K562 (cell line): ENCODE results near the gene TMEM132C.

ENCODE experiments used
- CHD1 ChIP-seq: fragments of 200-600 bp; sonication (generic); IDR thresholded peaks from one replicate; pipeline ENCODE4 v1.6.1; 2012; ENCODE audit warnings: mild to moderate bottlenecking, moderate library complexity, low read length, inconsistent platforms
- CHD4 ChIP-seq: fragments of 200-600 bp; sonication (generic); IDR thresholded peaks from 3 replicates; pipeline ENCODE4 v1.6.1; 2012; ENCODE audit warnings: low read depth, mild to moderate bottlenecking, mixed read lengths, low read length, inconsistent platforms; ENCODE audit not compliant: insufficient read depth, insufficient replicate concordance, poor library complexity, severe bottlenecking
- CTCF ChIP-seq, 3 experiments: IDR thresholded peaks in 2 of 3; conservative IDR thresholded peaks in 1 of 3; 2 replicates each; pipeline ENCODE4 v1.5.1; 2011 to 2012; ENCODE audit warnings: low read length in 3 of 3, mild to moderate bottlenecking in 3 of 3, control low read depth in 2 of 3, improper control_type of control experiment in 1 of 3, inconsistent platforms in 1 of 3, low read depth in 1 of 3, mixed read lengths in 1 of 3, moderate library complexity in 1 of 3; ENCODE audit not compliant: insufficient read depth in 2 of 3
- ETS1 ChIP-seq: conservative IDR thresholded peaks from 2 replicates; pipeline ENCODE4 v1.6.1; 2011; ENCODE audit warnings: low read depth, mild to moderate bottlenecking, low read length; ENCODE audit not compliant: control insufficient read depth
- GMEB1 ChIP-seq: fragments of 250-450 bp; sonication (Bioruptor Pico); IDR thresholded peaks from 2 replicates; pipeline ENCODE4 v1.4.0; 2020; ENCODE audit warnings: mild to moderate bottlenecking
- IRF2 ChIP-seq: sonication (generic); formaldehyde crosslinking; IDR thresholded peaks from 2 replicates; pipeline ENCODE4 v1.8.1; 2022; ENCODE audit warnings: mild to moderate bottlenecking, missing genetic modification reagents
- MAX ChIP-seq: sonication (generic); formaldehyde crosslinking; IDR thresholded peaks from 2 replicates; pipeline ENCODE4 v1.9.0; 2022; ENCODE audit warnings: mild to moderate bottlenecking, missing genetic modification reagents
- POLR2A ChIP-seq: fragments of 450-650 bp; conservative IDR thresholded peaks from 2 replicates; pipeline ENCODE4 v1.6.1; 2016
- ZBTB8A ChIP-seq: fragments of 450-650 bp; IDR thresholded peaks from 2 replicates; pipeline ENCODE4 v1.6.1; 2018; ENCODE audit warnings: mild to moderate bottlenecking, moderate library complexity; ENCODE audit not compliant: partially characterized antibody
- ZNF217 ChIP-seq: sonication (generic); formaldehyde crosslinking; IDR thresholded peaks from 2 replicates; pipeline ENCODE4 v1.8.0; 2022; ENCODE audit warnings: mild to moderate bottlenecking, missing genetic modification reagents

- TF ChIP-seq GMEB1 (no peak), CHD1 (no peak), POLR2A (no peak), ETS1 (no peak), ZBTB8A (no peak), IRF2 (CRISPR knock-in tag) (no peak), CHD4 (no peak), CTCF (IDR thresholded peaks at IDR 0.05 in 2 of 3, conservative IDR thresholded peaks at IDR 0.05 in 1 of 3; ENCODE audit: insufficient read depth in 2 of 3, low read depth in 1 of 3, low read length in 3 of 3) (no peak), MAX (CRISPR knock-in tag) (no peak), ZNF217 (CRISPR knock-in tag) (no peak)
Observed at GRCh38 chr12:128571906-128572810, 305.2 kb downstream of the TMEM132C start.
